Pancreas (tissue), 10 donors: ENCODE measurements around the gene CPED1. TPM values are rescaled to one million over a fixed set of nuclear protein-coding genes. Genes with fewer than 3 reads are reported as not detected.

Experiments
- ATAC-seq, 4 donors: fragments of 200-7000 bp; cut with Tn5 transposase; one replicate each; pipeline versions ENCODE4 v1.8.0 to v1.9.1; 2020; ENCODE audit warnings: mild to moderate bottlenecking in 4 of 4, moderate library complexity in 4 of 4
- DNase-seq, 6 donors: peaks; one replicate each; pipeline ENCODE4 v3.0.0-alpha.2; 2020
- FAIRE-seq: peaks from 2 replicates; lab custom pipeline; 2012; peaks lifted over from hg19 to GRCh38; lab: Jason Lieb, UNC
- H3K27ac ChIP-seq, 4 donors: fragments of 200-600 bp; sonication (generic); 1 replicate in 3 of 4; 2 replicates in 1 of 4; pipeline versions ENCODE4 v1.5.0 to v1.8.0; 2020
- H3K27me3 ChIP-seq, 4 donors: fragments of 200-600 bp; one replicate each; pipeline ENCODE4 v1.8.0; 2021
- H3K36me3 ChIP-seq, 3 donors: fragments of 200-600 bp; sonication (generic) in 1 of 3; one replicate each; pipeline versions ENCODE4 v1.5.0 to v1.8.0; 2020 to 2021
- H3K4me1 ChIP-seq, 3 donors: fragments of 200-600 bp; one replicate each; pipeline ENCODE4 v1.8.0; 2021
- H3K4me3 ChIP-seq, 4 donors: fragments of 200-600 bp; sonication (generic) in 2 of 4; one replicate each; pipeline versions ENCODE4 v1.5.0 to v1.8.0; 2020 to 2021
- H3K9me3 ChIP-seq, 4 donors: fragments of 200-600 bp; one replicate each; pipeline ENCODE4 v1.8.0; 2021
- WGBS, 2 donors: extraction: QIAGEN DNeasy Blood & Tissue Kit; methylation state at CpG; one replicate each; pipeline ENCODE4 v1.1.7; 2013; 5-methylcytosine and 5-hydroxymethylcytosine counted together
- intact Hi-C, 3 donors: fragments of 100-400 bp; cut with DNase I; formaldehyde crosslinking; loops; one replicate each; pipeline versions ENCODE4 v1.11.1 to v1.14.2; 2022
- polyA plus RNA-seq, 2 donors: library from polyadenylated mRNA; stranded (reverse); fragments of 200-250 nt; gene quantifications; one replicate each; pipeline ENCODE4 v1.2.3, GENCODE V29; 2013
- total RNA-seq, 6 donors: library from RNA; stranded (reverse); fragmentation: NEBNext Ultra II Directional in 4 of 6; extraction: Animal tissue kit (Norgen Biotek cat#: 25700) in 4 of 6; gene quantifications; one replicate each; pipeline versions ENCODE4 v1.2.1 to v1.2.4, GENCODE V29; 2021 to 2023
- TF ChIP-seq, protein P1 (sequence below), 4 donors: fragments of 200-600 bp; sonication (generic) in 3 of 4; IDR thresholded peaks; one replicate each; pipeline versions ENCODE4 v1.5.0 to v1.8.0; 2021; ENCODE audit warnings: antibody characterized with exemption in 4 of 4
- donor health status: healthy with polysubstance abuse.
- donor health status: DM: no; HTN: no; CAD: no; lungs with moderate emphysema.
- donor health status: DM: no; HTN: no; CAD: no.
- donor health status: control.
- donor health status: control.
- donor health status: Bipolar disorder and iron deficiency.
- donor health status: DM: yes; HTN: yes; CAD: no.
- donor health status: DM: no; HTN: no; CAD: no.
- donor health status: DM: no; HTN: no; CAD: no.
- donor health status: DM: yes; HTN: yes; CAD: no.

The CPED1 gene
- total and polyA plus RNA-seq, 8 donors = 0.57 to 6.1 (median 1.3) TPM

DNA sequence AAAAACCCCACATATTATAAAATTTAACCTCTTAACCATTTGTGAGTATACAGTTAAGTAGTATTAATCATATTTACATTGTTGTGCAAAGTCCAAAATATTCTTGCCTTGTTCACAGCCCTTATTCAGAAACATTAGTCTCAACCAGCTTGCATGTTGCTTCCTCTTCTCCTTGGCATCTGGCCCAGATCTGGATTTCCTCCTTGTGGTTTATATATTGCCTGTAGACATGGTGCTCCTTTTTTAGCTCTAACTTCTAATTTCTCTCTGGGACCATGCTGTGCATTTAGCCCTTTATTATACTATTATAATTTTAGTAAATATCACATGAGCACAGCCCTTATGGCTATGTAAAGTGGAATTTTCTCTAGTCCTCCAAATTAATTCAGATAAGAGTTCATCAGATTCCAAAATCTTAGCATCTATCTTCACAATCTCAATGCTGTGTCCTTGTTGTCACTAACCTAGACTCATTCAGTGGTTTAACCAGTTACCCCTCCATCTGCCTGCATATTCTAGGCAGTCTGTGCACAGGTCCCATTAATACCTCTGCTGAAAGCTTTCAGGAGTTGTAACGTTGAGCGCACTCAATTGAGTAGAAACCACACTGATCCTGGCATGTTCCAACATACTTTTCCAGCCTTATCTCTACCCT, 7.9 kb downstream of the CPED1 start:
- peaks cover 0 to 19% (median 2%) of the 10 kb centered on the region in 4 donors for H3K27me3 ChIP-seq
- H3K4me1 ChIP-seq = no peaks in the 10 kb centered on the region
- WGBS, 2 donors = 83 to 85% methylated on average over 2 of the region's 2 CpGs
- H3K27ac ChIP-seq = no peak overlapping the region
- ATAC-seq (peak in 3 of 4 donors; percentile 40 to 80 (median 79)), FAIRE-seq (peak; percentile 45), DNase-seq (peak in 2 of 6 donors; percentile 33 to 72)
- intact Hi-C loops = no loop called here
- H3K9me3 ChIP-seq = no peaks in the 10 kb centered on the region
- TF ChIP-seq, protein P1, sequence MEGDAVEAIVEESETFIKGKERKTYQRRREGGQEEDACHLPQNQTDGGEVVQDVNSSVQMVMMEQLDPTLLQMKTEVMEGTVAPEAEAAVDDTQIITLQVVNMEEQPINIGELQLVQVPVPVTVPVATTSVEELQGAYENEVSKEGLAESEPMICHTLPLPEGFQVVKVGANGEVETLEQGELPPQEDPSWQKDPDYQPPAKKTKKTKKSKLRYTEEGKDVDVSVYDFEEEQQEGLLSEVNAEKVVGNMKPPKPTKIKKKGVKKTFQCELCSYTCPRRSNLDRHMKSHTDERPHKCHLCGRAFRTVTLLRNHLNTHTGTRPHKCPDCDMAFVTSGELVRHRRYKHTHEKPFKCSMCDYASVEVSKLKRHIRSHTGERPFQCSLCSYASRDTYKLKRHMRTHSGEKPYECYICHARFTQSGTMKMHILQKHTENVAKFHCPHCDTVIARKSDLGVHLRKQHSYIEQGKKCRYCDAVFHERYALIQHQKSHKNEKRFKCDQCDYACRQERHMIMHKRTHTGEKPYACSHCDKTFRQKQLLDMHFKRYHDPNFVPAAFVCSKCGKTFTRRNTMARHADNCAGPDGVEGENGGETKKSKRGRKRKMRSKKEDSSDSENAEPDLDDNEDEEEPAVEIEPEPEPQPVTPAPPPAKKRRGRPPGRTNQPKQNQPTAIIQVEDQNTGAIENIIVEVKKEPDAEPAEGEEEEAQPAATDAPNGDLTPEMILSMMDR (IDR thresholded peaks at IDR 0.05) = no peak
- no peaks in the 10 kb centered on the region for H3K36me3 ChIP-seq
- H3K4me3 ChIP-seq = no peak overlapping the region

- Histone ChIP-seq H3K9me3 (no peaks in the 10 kb centered on the region), H3K36me3 (no peaks in the 10 kb centered on the region), H3K27me3 (peaks cover 0 to 14% (median 1%) of the 10 kb centered on the region in 4 donors), H3K4me1 (no peaks in the 10 kb centered on the region), H3K27ac (no peak overlapping the region), H3K4me3 (no peak overlapping the region)
- no peak for FAIRE-seq
- no peak for DNase-seq
- intact Hi-C loops = no loop called here
- TF ChIP-seq, protein P1 (IDR thresholded peaks at IDR 0.05) = no peak
- peak in 1 of 4 donors; percentile 34 for ATAC-seq
Observed at GRCh38 chr7:120996988-120997345, 8.5 kb downstream of the CPED1 start.

GRCh38 chr7:120997882-120998474, 9.5 kb downstream of the CPED1 start:
- H3K4me3 ChIP-seq = no peak overlapping the region
- 79 to 84% methylated on average over 7 of the region's 7 CpGs for WGBS, 2 donors
- ATAC-seq (peak in 2 of 4 donors; percentile 47 to 51), DNase-seq (peak in 1 of 6 donors; percentile 37), FAIRE-seq (no peak)
- H3K9me3 ChIP-seq = no peaks in the 10 kb centered on the region
- H3K27ac ChIP-seq = no peak overlapping the region
- H3K27me3 ChIP-seq = peaks cover 0 to 4% (median 0%) of the 10 kb centered on the region in 4 donors
- TF ChIP-seq, protein P1 (IDR thresholded peaks at IDR 0.05) = no peak
- no peaks in the 10 kb centered on the region for H3K36me3 ChIP-seq
- no peaks in the 10 kb centered on the region for H3K4me1 ChIP-seq
- intact Hi-C loops = no loop called here

- 40 to 43% methylated on average over 1 of the region's 1 CpG for WGBS, 2 donors
- H3K27me3 ChIP-seq = no peaks in the 10 kb centered on the region
- H3K4me1 ChIP-seq = no peaks in the 10 kb centered on the region
- TF ChIP-seq, protein P1 (IDR thresholded peaks at IDR 0.05) = no peak
- DNase-seq (no peak), FAIRE-seq (no peak), ATAC-seq (no peak)
- H3K4me3 ChIP-seq = no peak overlapping the region
- intact Hi-C loops = no loop called here
- H3K27ac ChIP-seq = no peak overlapping the region
- H3K9me3 ChIP-seq = no peaks in the 10 kb centered on the region
- H3K36me3 ChIP-seq = no peaks in the 10 kb centered on the region
Observed at GRCh38 chr7:120998520-120998919, 10.0 kb downstream of the CPED1 start.

- no peaks in the 10 kb centered on the region for H3K27me3 ChIP-seq
- FAIRE-seq (no peak), ATAC-seq (no peak), DNase-seq (no peak)
- intact Hi-C loops = no loop called here
- no peaks in the 10 kb centered on the region for H3K4me1 ChIP-seq
- no peaks in the 10 kb centered on the region for H3K36me3 ChIP-seq
- no peak overlapping the region for H3K27ac ChIP-seq
- no peak overlapping the region for H3K4me3 ChIP-seq
- TF ChIP-seq, protein P1 (IDR thresholded peaks at IDR 0.05) = no peak
- 57 to 58% methylated on average over 2 of the region's 2 CpGs for WGBS, 2 donors
- no peaks in the 10 kb centered on the region for H3K9me3 ChIP-seq
Observed at GRCh38 chr7:120998996-120999565, 10.6 kb downstream of the CPED1 start.
